ENCODE measurements around the gene MPPED1. TPM values are rescaled to one million over a fixed set of nuclear protein-coding genes. Genes with fewer than 3 reads are reported as not detected.

Gene MPPED1
- total and polyA plus RNA-seq, 2 donors (not counting 1 experiment from before 2014, with no cell fraction given) = not detected

DNA sequence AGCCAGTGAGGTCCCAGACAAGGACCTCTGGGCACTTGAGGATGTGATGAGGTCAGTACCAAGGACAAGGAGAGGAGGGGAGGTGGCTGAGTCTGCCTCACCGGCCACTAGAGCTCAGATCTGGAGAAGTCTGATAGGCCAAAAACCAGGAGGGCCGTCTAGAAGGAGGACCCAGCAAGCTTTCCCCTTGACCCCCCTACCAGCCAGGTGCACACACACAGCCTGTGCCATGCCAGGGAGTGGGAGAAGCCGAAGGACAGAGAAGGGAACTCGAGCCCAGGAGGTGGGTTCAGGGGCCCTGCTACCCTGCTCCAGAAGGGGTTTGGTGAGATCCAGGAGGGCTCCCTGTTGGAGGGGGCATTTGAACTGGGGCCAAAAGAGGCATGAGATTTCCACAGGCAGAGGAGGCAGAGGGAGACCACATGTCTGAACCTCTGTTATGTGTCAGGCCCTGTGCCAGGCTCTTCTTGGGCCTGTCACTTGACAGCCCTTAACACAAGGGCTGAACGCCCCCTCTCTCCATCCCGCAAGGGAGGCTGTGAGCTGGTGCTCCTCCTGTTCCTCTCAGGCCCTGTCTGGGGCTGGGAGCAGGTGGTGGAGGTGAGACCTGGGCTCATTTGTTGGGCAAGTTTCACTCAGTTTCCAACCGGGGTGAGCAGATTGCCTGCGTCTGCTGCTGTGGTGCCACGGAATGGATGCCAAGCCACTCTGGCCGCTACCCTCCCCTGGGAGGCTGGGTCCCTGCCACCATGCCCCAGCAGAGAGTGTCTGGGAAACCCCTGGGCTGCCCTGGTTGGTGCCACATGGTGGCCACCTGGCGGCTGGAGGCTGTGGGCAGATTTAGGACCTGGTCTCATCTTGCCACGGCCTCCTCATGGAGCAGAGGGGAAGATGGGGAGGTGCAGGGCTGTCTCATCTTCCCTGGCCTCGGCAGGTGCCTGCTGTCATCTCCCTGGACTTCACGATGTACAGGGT lies 65.2 kb downstream of the MPPED1 start:
- H3K4me3 ChIP-seq (replicated peaks in 1 of 4; ENCODE audit: control extremely low read depth in 1 of 4, insufficient read depth in 1 of 4, low read depth in 3 of 4, low read length in 4 of 4) = no peak overlapping the region
- H3K27me3 ChIP-seq (ENCODE audit: control insufficient read depth, insufficient read depth, low read length) = no peaks in the 10 kb centered on the region
- H3K36me3 ChIP-seq (ENCODE audit: control insufficient read depth, insufficient read depth, low read length) = no peaks in the 10 kb centered on the region
- no peaks in the 10 kb centered on the region for H3K9me3 ChIP-seq (ENCODE audit: control insufficient read depth, insufficient read depth, low read depth, low read length)
- no peaks in the 10 kb centered on the region for H3K4me1 ChIP-seq (ENCODE audit: control insufficient read depth, extremely low read depth, insufficient read depth, low read length)
- no peak overlapping the region for H3K4me2 ChIP-seq (ENCODE audit: extremely low read depth, insufficient read depth, low read length)
- no peak for TF ChIP-seq CTCF (conservative IDR thresholded peaks at IDR 0.05 in 1 of 2, IDR thresholded peaks at IDR 0.05 in 1 of 2; ENCODE audit: low read depth in 1 of 2, low read length in 2 of 2)
- TF ChIP-seq EZH2 (IDR thresholded peaks at IDR 0.05; ENCODE audit: low read length, missing control alignments) = no peak
- H3K9ac ChIP-seq (ENCODE audit: insufficient read depth, low read length) = no peak overlapping the region
- no peak overlapping the region for H3K27ac ChIP-seq (ENCODE audit: insufficient read depth, low read length)
- no peak overlapping the region for H2AFZ ChIP-seq (ENCODE audit: low read length)
- DNase-seq (ENCODE audit: low read depth in 2 of 2) = no peak
- no peaks in the 10 kb centered on the region for H3K79me2 ChIP-seq (ENCODE audit: control insufficient read depth, insufficient read depth, low read length)
- H4K20me1 ChIP-seq (ENCODE audit: control insufficient read depth, extremely low read depth, insufficient read depth, low read length) = no peaks in the 10 kb centered on the region

DNA sequence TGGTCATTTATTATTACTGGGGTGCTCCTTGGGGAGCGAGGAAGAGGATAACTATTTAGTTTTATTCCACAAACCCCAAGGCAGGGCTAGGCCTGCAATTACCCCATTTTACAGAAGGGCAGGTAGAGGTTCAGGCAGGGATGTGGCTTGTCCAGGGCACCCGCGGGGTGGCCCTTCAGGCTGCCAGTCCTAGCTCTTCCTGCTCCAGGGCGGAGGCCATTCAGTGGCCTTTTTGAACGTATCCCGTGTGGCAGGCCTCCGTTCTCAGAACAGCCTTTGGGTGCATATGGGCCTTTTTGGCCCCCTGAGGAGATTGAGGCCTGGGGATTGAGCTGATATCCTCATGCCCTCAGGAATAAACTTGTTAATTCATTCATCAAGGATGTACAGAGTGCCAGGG lies 66.2 kb downstream of the MPPED1 start:
- Histone ChIP-seq H3K9me3 (ENCODE audit: control insufficient read depth, insufficient read depth, low read depth, low read length) (no peaks in the 10 kb centered on the region), H3K79me2 (ENCODE audit: control insufficient read depth, insufficient read depth, low read length) (no peaks in the 10 kb centered on the region), H3K9ac (ENCODE audit: insufficient read depth, low read length) (no peak overlapping the region), H4K20me1 (ENCODE audit: control insufficient read depth, extremely low read depth, insufficient read depth, low read length) (no peaks in the 10 kb centered on the region), H3K4me1 (ENCODE audit: control insufficient read depth, extremely low read depth, insufficient read depth, low read length) (no peaks in the 10 kb centered on the region), H3K4me2 (ENCODE audit: extremely low read depth, insufficient read depth, low read length) (no peak overlapping the region), H3K27me3 (ENCODE audit: control insufficient read depth, insufficient read depth, low read length) (no peaks in the 10 kb centered on the region), H2AFZ (ENCODE audit: low read length) (no peak overlapping the region), H3K36me3 (ENCODE audit: control insufficient read depth, insufficient read depth, low read length) (no peaks in the 10 kb centered on the region), H3K27ac (ENCODE audit: insufficient read depth, low read length) (no peak overlapping the region), H3K4me3 (replicated peaks in 1 of 4; ENCODE audit: control extremely low read depth in 1 of 4, insufficient read depth in 1 of 4, low read depth in 3 of 4, low read length in 4 of 4) (no peak overlapping the region)
- no peak for TF ChIP-seq EZH2 (IDR thresholded peaks at IDR 0.05; ENCODE audit: low read length, missing control alignments)
- no peak for TF ChIP-seq CTCF (conservative IDR thresholded peaks at IDR 0.05 in 1 of 2, IDR thresholded peaks at IDR 0.05 in 1 of 2; ENCODE audit: low read depth in 1 of 2, low read length in 2 of 2)
- no peak for DNase-seq (ENCODE audit: low read depth in 2 of 2)

DNA sequence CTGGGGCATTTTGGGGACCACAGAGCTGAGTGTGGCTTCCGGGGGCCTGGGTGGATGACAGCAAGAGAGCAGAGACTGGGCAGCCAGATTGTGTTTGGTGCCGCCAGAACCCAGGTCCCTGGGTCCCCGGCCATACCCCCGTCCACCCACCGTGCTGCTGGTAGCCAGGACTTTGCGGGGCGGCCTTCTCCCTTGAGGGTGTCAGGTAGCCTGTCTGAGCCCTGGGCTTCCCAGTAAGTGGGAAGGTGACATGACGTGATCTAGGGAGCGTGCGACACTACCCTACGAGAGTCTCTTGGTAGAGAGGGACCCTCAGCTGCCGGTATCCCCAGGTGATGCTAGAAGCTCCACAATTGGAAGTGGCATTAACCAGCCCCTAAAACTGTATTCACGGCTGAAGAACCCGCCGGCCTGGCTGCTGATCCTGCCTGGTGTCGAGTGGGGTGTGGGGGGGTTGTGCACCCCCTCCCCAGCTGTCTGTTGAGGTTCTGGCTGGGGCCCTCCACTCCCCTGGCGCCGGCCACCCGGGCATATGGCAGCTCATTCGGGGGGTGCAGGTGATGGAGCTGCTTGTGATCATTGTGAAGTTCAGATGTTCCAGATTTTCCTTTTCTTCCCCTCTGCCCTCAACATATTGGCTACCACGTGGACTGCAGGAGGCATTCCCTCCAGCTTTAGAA lies 66.9 kb downstream of the MPPED1 start:
- no peak overlapping the region for H3K9ac ChIP-seq (ENCODE audit: insufficient read depth, low read length)
- H2AFZ ChIP-seq (ENCODE audit: low read length) = no peak overlapping the region
- H3K27me3 ChIP-seq (ENCODE audit: control insufficient read depth, insufficient read depth, low read length) = no peaks in the 10 kb centered on the region
- DNase-seq (ENCODE audit: low read depth in 2 of 2) = no peak
- H3K4me2 ChIP-seq (ENCODE audit: extremely low read depth, insufficient read depth, low read length) = no peak overlapping the region
- H3K27ac ChIP-seq (ENCODE audit: insufficient read depth, low read length) = no peak overlapping the region
- H3K36me3 ChIP-seq (ENCODE audit: control insufficient read depth, insufficient read depth, low read length) = no peaks in the 10 kb centered on the region
- no peaks in the 10 kb centered on the region for H3K79me2 ChIP-seq (ENCODE audit: control insufficient read depth, insufficient read depth, low read length)
- H3K4me1 ChIP-seq (ENCODE audit: control insufficient read depth, extremely low read depth, insufficient read depth, low read length) = no peaks in the 10 kb centered on the region
- H3K4me3 ChIP-seq (replicated peaks in 1 of 4; ENCODE audit: control extremely low read depth in 1 of 4, insufficient read depth in 1 of 4, low read depth in 3 of 4, low read length in 4 of 4) = no peak overlapping the region
- TF ChIP-seq EZH2 (IDR thresholded peaks at IDR 0.05; ENCODE audit: low read length, missing control alignments) (no peak), CTCF (conservative IDR thresholded peaks at IDR 0.05 in 1 of 2, IDR thresholded peaks at IDR 0.05 in 1 of 2; ENCODE audit: low read depth in 1 of 2, low read length in 2 of 2) (no peak)
- no peaks in the 10 kb centered on the region for H3K9me3 ChIP-seq (ENCODE audit: control insufficient read depth, insufficient read depth, low read depth, low read length)
- H4K20me1 ChIP-seq (ENCODE audit: control insufficient read depth, extremely low read depth, insufficient read depth, low read length) = no peaks in the 10 kb centered on the region
